H9 (cell line): ENCODE results near the gene IL11RA. TPM values are rescaled to one million over a fixed set of nuclear protein-coding genes. Genes with fewer than 3 reads are reported as not detected.

Source experiments
- DNase-seq: peaks from one replicate; pipeline ENCODE4 v3.0.0-alpha.2; 2017
- H2AFZ ChIP-seq: one replicate; pipeline ENCODE4 v1.6.1; 2013; ENCODE audit warnings: mild to moderate bottlenecking, low read length, control low read depth, moderate library complexity
- H2AK5ac ChIP-seq: 2 replicates; pipeline ENCODE4 v1.6.1; 2013; ENCODE audit warnings: low read length, control low read depth, mixed read lengths; ENCODE audit not compliant: insufficient read length
- H2BK120ac ChIP-seq: one replicate; pipeline ENCODE4 v1.6.1; 2013; ENCODE audit warnings: low read depth, mild to moderate bottlenecking, low read length, control low read depth, inconsistent platforms; ENCODE audit not compliant: poor library complexity, severe bottlenecking
- H2BK12ac ChIP-seq: 2 replicates; pipeline ENCODE4 v1.6.1; 2013; ENCODE audit warnings: low read length, control low read depth, mixed read lengths, low read depth; ENCODE audit not compliant: insufficient read length
- H2BK15ac ChIP-seq: 2 replicates; pipeline ENCODE4 v1.6.1; 2013; ENCODE audit warnings: low read depth, low read length, control low read depth
- H2BK20ac ChIP-seq: one replicate; pipeline ENCODE4 v1.6.1; 2013; ENCODE audit warnings: low read depth, mild to moderate bottlenecking, low read length, control low read depth, inconsistent platforms; ENCODE audit not compliant: poor library complexity, severe bottlenecking
- H2BK5ac ChIP-seq: 2 replicates; pipeline ENCODE4 v1.6.1; 2013; ENCODE audit warnings: low read length, control low read depth, mixed read lengths; ENCODE audit not compliant: insufficient read length
- H3K14ac ChIP-seq: 2 replicates; pipeline ENCODE4 v1.6.1; 2013; ENCODE audit warnings: low read length, control low read depth; ENCODE audit not compliant: insufficient read depth
- H3K18ac ChIP-seq: 2 replicates; pipeline ENCODE4 v1.6.1; 2013; ENCODE audit warnings: low read depth, mild to moderate bottlenecking, mixed read lengths, low read length, control low read depth; ENCODE audit not compliant: insufficient read length
- H3K23ac ChIP-seq: 2 replicates; pipeline ENCODE4 v1.6.1; 2013; ENCODE audit warnings: low read length, control low read depth, mixed read lengths, low read depth; ENCODE audit not compliant: insufficient read length
- H3K23me2 ChIP-seq: 2 replicates; pipeline ENCODE4 v1.6.1; 2013; ENCODE audit warnings: low read depth, mild to moderate bottlenecking, mixed read lengths, low read length, control low read depth; ENCODE audit not compliant: insufficient read length, poor library complexity, severe bottlenecking
- H3K27ac ChIP-seq: 2 replicates; pipeline ENCODE4 v1.5.1; 2013; ENCODE audit warnings: low read length, control low read depth, mixed read lengths, low read depth; ENCODE audit not compliant: insufficient read length
- H3K27me3 ChIP-seq: 2 replicates; pipeline ENCODE4 v1.6.1; 2013; ENCODE audit warnings: low read length, control low read depth, inconsistent platforms; ENCODE audit not compliant: insufficient read depth
- H3K4ac ChIP-seq: 2 replicates; pipeline ENCODE4 v1.6.1; 2013; ENCODE audit warnings: low read depth, mild to moderate bottlenecking, control low read depth, inconsistent platforms, low read length, moderate library complexity
- H3K4me1 ChIP-seq: 2 replicates; pipeline ENCODE4 v1.6.1; 2013; ENCODE audit warnings: low read length, control low read depth, inconsistent platforms; ENCODE audit not compliant: insufficient read depth
- H3K4me2 ChIP-seq: 2 replicates; pipeline ENCODE4 v1.6.1; 2013; ENCODE audit warnings: low read length, control low read depth, mixed read lengths; ENCODE audit not compliant: insufficient read length, insufficient read depth
- H3K56ac ChIP-seq: 2 replicates; pipeline ENCODE4 v1.6.1; 2013; ENCODE audit warnings: low read depth, mild to moderate bottlenecking, mixed read lengths, low read length, control low read depth; ENCODE audit not compliant: insufficient read length
- H3K79me1 ChIP-seq: 2 replicates; pipeline ENCODE4 v1.6.1; 2013; ENCODE audit warnings: low read depth, mild to moderate bottlenecking, moderate library complexity, low read length, control low read depth, inconsistent platforms; ENCODE audit not compliant: insufficient read depth, poor library complexity, severe bottlenecking
- H3K79me2 ChIP-seq: 2 replicates; pipeline ENCODE4 v1.6.1; 2013; ENCODE audit warnings: low read length, control low read depth, inconsistent platforms; ENCODE audit not compliant: insufficient read depth
- H3K9ac ChIP-seq: 2 replicates; pipeline ENCODE4 v1.6.1; 2013; ENCODE audit warnings: low read length, control low read depth, mixed read lengths; ENCODE audit not compliant: insufficient read length; ENCODE audit errors: extremely low read depth
- H3K9me3 ChIP-seq: one replicate; pipeline ENCODE4 v1.6.1; 2013; ENCODE audit warnings: low read depth, low read length, inconsistent platforms; ENCODE audit not compliant: control insufficient read depth
- H3T11ph ChIP-seq: one replicate; pipeline ENCODE4 v1.6.1; 2013; ENCODE audit warnings: mild to moderate bottlenecking, low read length, control low read depth, inconsistent platforms
- H4K20me1 ChIP-seq: one replicate; pipeline ENCODE4 v1.6.1; 2013; ENCODE audit not compliant: control insufficient read depth, insufficient read length, insufficient read depth
- H4K5ac ChIP-seq: 2 replicates; pipeline ENCODE4 v1.6.1; 2013; ENCODE audit warnings: low read depth, mild to moderate bottlenecking, mixed read lengths, low read length, control low read depth; ENCODE audit not compliant: insufficient read length
- H4K8ac ChIP-seq: replicated peaks from 2 replicates; pipeline ENCODE4 v1.6.1; 2013; ENCODE audit warnings: low read length, control low read depth, mixed read lengths, low read depth; ENCODE audit not compliant: insufficient read length
- H4K91ac ChIP-seq: 2 replicates; pipeline ENCODE4 v1.6.1; 2013; ENCODE audit warnings: low read depth, mild to moderate bottlenecking, moderate library complexity, mixed read lengths, low read length, control low read depth; ENCODE audit not compliant: insufficient read length
- H3K27ac Mint-ChIP-seq, 3 experiments: 2 replicates in 2 of 3; 3 replicates in 1 of 3; pipeline ENCODE4 v1.8.0; 2020 to 2021; ENCODE audit warnings: mixed read lengths in 3 of 3, mild to moderate bottlenecking in 1 of 3, moderate library complexity in 1 of 3
- H3K27me3 Mint-ChIP-seq: 2 replicates; pipeline ENCODE4 v1.8.0; 2021; ENCODE audit warnings: low read depth, mild to moderate bottlenecking, moderate library complexity, mixed read lengths
- H3K36me3 Mint-ChIP-seq, 3 experiments: 2 replicates in 2 of 3; 3 replicates in 1 of 3; pipeline ENCODE4 v1.8.0; 2020 to 2021; ENCODE audit warnings: low read depth in 3 of 3, mixed read lengths in 3 of 3; ENCODE audit not compliant: insufficient read depth in 1 of 3
- H3K4me1 Mint-ChIP-seq, 2 experiments: 2 replicates each; pipeline ENCODE4 v1.8.0; 2020; ENCODE audit warnings: mixed read lengths in 2 of 2
- H3K4me3 Mint-ChIP-seq, 2 experiments: 2 replicates in 1 of 2; 3 replicates in 1 of 2; pipeline ENCODE4 v1.8.0; 2020 to 2021; ENCODE audit warnings: mild to moderate bottlenecking in 2 of 2, mixed read lengths in 2 of 2, moderate library complexity in 1 of 2
- H3K9me3 Mint-ChIP-seq, 2 experiments: 2 replicates in 1 of 2; 3 replicates in 1 of 2; pipeline ENCODE4 v1.8.0; 2020; ENCODE audit warnings: mild to moderate bottlenecking in 2 of 2, mixed read lengths in 2 of 2, moderate library complexity in 1 of 2
- CTCF ChIP-seq: fragments of 200-600 bp; sonication (generic); conservative IDR thresholded peaks from 3 replicates; pipeline ENCODE4 v1.8.0; 2021; ENCODE audit warnings: antibody characterized with exemption, mild to moderate bottlenecking
- total RNA-seq: library from RNA; stranded (reverse); gene quantifications from 2 replicates; pipeline ENCODE4 v1.2.1, GENCODE V29; 2021

IL11RA gene
- total RNA-seq, 1 experiment from 2014 or later: 8.7 TPM

- no peak overlapping the region for H2BK12ac ChIP-seq
- no peaks in the 10 kb centered on the region; a peak in 1 of 5 replicates for H3K9me3 Mint-ChIP-seq
- no peak overlapping the region for H2BK120ac ChIP-seq
- H2BK20ac ChIP-seq: no peak overlapping the region
- no peak overlapping the region for H3K4ac ChIP-seq
- H2BK5ac ChIP-seq: no peak overlapping the region
- H3K9ac ChIP-seq: no peak overlapping the region
- no peak overlapping the region for H3K4me2 ChIP-seq
- no peaks in the 10 kb centered on the region; the same call in 1 of the 2 replicates for H3K4me1 ChIP-seq
- no peak for DNase-seq
- no peaks in the 10 kb centered on the region for H3K79me1 ChIP-seq
- H3K9me3 ChIP-seq: no peaks in the 10 kb centered on the region
- no peaks in the 10 kb centered on the region for H3K27me3 ChIP-seq
- no peak overlapping the region for H3K18ac ChIP-seq
- H3T11ph ChIP-seq: no peak overlapping the region
- H4K20me1 ChIP-seq: no peaks in the 10 kb centered on the region
- no peak overlapping the region for H3K14ac ChIP-seq
- H2BK15ac ChIP-seq: no peak overlapping the region
- no peaks in the 10 kb centered on the region for H3K79me2 ChIP-seq
- H2AFZ ChIP-seq: no peak overlapping the region
- peaks cover under 1% of the 10 kb centered on the region for H3K23me2 ChIP-seq
- no peak overlapping the region for H4K91ac ChIP-seq
- no peak overlapping the region for H3K56ac ChIP-seq
- H3K4me3 Mint-ChIP-seq: no peak overlapping the region
- H2AK5ac ChIP-seq: no peak overlapping the region
- H3K27ac Mint-ChIP-seq: no peak overlapping the region
- peaks cover 14 to 21% of the 10 kb centered on the region in 2 experiments for H3K4me1 Mint-ChIP-seq
- H4K5ac ChIP-seq: no peak overlapping the region
- no peaks in the 10 kb centered on the region for H3K36me3 Mint-ChIP-seq
- H3K27ac ChIP-seq: no peak overlapping the region
- no peak overlapping the region for H3K23ac ChIP-seq
- no peak overlapping the region for H4K8ac ChIP-seq
- no peak for TF ChIP-seq CTCF
- H3K27me3 Mint-ChIP-seq: peaks cover 15% of the 10 kb centered on the region
These were observed 45.8 kb upstream of the IL11RA start for GRCh38 chr9:34606190-34606589.
